Measurements from ENCODE around the gene NTM.

The NTM gene

DNA sequence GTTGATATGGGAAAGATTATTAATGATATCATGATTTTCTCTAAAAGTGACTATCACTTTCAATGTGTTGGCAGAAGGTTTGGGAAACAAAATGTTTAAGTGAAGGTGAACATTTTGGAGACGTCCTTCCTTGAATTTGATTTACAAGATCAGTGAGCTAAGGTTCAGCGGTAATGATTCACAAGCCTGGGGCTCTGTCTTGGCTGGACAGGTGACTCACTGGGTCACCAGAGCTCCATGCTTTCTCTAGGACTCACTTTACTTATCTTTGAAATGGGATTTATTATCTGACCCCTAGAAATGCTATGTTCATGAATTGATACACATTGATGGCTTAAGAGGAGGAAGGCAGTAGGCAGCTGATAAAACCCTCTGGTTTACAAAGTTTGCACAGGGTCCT, 437.5 kb downstream of the NTM start:
- DNase-seq = no peak

DNA sequence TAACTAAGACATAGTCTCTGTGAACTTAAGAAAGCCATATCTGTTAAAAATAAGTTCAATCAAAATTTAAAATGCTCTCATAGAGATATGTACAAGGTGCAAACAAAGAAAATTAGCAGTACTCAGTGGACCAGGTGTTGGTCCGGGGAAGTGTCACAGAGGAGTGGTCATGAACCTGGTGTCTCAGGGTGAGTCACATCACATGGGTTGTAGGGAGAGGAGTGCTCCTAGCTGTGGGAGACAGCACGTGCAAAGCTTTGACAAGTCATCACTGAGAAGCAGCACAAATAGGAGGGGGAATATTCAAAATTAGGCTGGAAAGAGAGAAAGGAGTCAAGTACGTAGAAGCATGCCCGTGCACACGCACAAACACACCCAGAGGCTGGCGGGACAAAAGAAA, 438.1 kb downstream of the NTM start:
- no peak for DNase-seq

DNA sequence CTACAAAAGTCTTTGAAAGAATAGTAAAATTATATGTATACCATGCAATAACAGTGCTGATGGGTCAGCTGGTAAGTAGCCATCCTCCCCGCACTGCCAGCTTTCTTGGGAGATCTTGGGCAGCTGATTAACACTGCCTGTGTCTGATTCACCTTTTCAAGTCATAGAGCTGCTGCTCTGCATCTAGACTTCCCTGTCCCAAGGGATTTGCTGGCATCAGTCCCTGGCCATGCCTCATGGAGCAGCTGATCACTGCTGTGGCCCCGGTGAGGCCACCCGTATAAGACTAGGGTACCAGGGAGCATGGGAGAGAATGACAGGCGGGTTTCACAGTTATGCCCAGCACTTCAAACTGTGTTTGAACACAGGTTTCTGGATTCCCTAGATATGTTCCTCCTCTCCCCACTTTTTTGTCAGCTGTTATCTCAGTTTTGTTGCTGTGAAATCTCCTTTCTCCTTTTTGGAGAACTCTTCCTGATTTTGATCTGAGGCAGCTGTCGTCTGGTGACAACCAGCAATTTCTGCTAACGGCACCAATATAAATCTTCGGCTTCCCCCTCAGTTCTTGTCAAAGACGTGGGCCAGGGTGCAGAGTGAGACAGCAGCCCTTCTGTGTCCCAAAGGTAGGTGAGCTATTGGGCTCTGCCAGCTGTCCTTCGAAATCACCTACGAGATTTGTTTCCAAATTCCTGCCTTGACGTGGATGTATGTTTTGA, 438.9 kb downstream of the NTM start:
- no peak for DNase-seq

DNA sequence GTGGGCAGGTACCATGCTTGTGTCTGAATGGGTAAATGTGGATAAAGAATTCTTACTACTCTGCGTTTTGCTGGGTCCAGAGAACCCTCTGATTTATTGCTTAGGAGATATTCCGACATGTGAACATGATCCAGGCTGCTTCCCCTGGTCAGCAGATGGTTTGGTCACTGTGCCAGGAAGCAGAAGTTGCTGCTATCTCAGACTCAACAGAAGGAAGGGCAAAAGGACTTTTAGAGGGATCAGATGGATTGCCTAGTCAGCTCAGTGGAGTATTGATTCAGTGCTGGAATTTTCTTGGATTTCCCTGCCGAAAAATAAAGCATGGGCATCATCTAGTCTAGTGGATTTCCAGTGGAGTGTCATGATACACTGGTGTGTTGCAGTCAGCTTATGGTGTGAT, 440.1 kb downstream of the NTM start:
- no peak for DNase-seq

DNA sequence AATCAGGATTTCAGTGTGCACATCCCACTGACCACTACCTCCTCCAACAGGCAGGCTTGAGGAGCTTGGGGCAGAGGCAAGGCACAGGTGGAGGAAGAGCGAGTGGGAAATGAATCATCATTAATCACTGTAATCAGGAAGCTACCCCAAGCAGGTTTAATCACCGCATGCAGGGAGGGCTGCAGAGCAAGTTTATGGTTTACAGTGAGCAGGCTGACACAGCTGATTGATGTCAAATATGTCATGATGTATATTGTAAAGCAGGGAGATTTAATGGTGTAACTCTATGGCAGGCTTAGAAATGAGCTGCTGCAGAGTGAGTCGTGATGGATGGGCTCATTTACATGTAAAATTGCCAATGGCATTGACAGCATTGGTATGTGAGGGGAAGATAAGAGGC, 441.0 kb downstream of the NTM start:
- no peak for DNase-seq

DNA sequence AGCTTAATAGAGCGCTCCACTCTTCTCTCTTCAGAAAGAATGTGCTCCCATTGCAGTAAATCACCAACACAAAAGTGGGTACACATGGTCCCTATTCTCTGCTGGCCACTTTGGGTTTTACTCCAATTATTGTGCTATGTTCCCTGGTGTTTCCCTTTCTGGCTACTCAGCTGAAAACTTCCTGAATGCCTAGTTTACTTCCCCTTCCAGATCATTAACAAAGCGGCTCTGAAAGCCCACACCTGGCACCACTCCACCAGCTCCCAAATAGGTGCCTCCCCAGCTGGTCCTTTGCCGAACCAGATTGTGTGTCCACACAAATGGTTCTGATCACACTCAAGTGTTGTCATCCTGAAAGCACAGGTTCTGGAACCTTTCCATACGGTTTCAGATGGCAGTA, 443.7 kb downstream of the NTM start:
- DNase-seq = no peak

DNA sequence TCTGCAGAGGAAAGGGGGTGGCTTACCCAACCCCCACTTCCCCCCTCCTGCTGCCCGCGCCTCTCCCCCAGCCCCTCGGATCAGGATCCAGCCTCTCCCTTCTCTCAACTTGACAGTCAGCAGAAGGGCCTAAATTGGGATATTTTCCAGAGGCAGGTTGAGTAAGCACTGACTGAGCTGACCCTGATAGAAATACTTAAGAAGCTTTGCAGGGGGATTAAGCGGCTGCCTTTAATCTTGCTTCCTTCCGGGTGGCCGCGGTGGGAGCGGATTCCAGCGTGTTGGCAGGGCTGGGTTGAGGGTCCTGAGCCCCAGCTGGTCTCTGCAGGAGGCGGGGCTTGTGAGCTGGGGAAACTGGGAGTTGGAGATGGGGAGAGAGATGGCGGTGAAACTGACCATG, 445.2 kb downstream of the NTM start:
- no peak for DNase-seq

DNA sequence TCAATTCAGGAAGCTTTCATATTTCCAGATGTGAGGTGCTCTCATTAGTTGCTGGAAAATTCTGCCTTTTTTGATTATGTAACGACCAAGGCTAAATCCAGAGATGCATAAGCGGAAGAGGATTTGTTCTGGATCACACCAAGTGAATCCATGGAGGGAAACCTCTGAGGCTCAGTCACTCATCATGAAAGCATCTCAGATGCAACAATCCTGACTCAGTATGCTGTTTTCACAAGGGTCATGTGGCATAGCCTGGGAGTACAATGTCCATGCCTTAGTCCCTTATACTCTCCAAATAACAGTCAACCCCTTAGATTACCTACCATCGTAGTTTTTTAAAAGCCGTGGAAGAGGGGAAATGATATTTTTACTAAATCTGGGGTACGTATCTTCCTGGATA, 445.6 kb downstream of the NTM start:
- no peak for DNase-seq

DNA sequence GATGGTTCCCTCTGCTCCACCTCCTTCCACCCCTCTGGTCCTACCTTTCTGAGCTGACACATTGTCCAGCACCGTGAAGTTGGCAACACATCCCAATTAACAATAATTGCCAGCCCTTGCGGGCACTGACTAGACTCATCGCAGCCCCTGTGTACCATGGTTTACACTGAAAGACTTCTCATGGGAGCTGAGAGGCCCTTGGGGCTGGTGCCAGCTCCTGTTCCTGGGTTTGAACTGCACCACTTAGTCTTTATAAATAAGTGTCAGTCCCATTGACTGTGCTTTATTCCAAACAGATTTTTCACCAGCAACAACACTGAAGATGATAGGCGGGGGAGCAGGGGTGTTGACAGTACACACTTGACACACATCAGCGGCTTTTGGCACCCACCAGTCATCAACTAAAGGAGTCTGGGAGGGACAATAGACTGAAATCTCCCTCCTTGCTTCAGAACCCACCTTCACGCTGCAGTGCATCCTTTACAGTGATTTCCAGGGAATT, 447.3 kb downstream of the NTM start:
- DNase-seq = no peak

DNA sequence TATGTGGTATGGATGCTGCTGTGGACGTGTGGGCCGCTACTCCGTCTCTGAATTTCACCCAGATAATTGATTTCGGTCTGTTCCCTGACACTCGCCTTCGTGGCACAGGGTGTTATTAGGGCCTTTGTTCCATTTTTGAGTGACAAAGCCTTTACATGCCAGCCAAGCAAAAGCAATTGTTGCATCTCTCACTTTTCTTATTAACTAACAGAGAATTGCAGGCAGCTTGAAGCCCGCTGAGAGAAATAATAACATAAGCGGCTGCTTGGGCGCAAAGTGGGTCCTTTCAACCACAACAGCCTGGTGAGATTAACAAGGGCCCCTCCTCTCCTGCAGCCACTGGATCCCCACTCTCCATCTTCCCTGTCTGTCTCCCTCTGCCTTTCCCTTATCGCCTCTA, 449.4 kb downstream of the NTM start:
- no peak for DNase-seq

DNA sequence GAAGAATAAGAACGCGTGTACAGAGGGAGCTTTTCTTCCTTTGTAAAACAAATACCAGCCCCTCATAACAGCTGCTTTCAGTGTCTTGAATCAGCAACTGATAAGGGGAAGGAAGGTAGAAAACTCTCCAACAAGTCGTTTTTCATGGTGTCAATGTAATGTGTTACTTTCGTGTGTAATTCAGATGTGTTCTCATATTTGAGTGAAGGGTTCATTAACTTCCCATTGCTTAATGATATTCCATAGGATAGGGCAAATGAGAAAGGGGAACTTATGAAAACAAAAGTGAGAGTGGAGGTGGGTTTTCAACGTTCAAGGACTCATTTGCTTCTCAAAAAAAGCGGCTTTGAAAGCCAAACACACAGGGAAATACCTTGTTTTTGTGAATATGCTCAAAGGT, 452.1 kb downstream of the NTM start:
- DNase-seq = no peak

DNA sequence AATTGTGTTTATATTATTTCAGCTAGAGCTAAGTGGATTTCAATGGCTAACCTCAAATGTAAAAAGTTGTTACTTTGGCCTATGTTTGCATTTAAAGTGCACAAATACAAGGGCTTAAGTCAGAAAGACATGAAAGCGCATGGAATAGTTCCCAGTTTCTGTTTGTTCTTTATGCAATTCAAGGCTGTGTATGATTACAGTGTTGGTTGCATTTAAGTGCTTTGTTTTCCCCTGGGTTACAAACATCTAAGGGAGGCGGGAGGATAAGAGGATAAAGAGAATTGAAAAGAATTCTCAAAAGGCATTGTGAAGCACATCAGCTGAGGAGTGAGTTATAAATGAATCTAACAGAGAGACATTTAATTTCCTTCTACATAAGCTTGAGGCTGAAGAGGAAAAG, 453.4 kb downstream of the NTM start:
- no peak for DNase-seq

DNA sequence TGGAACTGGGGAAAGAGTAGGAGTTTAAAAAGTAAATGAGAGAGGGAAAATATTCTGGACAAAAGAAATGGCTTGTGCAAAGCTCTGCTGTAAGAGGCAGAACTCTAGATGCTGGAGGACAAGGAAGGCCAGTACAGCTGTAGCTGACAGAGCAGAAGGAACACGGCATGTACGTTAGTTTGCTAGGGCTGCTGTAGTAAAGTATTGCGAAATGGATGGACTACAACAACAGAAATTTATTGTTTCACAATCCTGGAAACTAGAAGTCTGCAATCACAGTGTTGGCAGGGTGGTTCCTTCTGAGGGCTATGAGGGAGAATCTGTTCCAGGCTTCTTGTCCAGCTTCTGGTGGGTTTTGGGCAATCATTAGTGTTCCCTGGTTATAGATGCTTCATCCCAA, 454.4 kb downstream of the NTM start:
- DNase-seq = no peak

DNA sequence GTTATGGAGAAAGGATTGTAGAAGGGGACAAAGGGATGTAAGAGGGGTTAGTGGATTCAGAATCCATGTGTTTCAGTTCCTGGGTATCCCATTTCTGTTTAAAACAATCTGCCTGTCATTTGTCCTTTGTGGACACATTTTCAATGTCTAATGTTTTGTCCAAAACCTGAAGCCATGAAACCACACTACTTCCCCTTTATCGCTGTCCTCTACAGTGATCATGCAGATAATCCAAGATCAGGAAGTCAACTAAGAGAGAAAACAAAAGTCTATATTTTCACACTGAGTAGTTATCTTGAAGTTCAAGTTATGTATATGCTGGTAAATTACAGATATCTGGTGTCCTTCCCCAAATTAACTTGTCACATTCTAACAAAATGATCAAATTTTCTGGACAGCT, 457.0 kb downstream of the NTM start:
- DNase-seq = no peak

DNA sequence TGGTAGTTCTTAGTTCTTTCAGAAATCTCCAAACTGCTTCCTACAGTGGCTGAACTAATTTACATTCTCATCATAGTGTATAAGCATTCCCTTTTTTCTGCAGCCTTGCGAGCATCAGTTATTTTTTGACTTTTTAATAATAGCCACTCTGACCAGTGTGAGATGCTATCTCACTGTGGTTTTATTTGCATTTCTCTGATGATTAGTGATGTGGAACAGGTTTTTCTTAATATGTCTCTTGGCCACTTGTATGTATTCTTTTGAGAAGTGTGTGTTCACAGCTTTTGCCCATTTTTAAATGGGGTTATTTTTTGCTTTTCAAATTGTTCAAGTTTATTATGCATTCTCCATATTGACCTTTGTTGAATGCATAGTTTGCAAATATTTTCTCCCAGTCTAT, 459.3 kb downstream of the NTM start:
- DNase-seq = no peak

DNA sequence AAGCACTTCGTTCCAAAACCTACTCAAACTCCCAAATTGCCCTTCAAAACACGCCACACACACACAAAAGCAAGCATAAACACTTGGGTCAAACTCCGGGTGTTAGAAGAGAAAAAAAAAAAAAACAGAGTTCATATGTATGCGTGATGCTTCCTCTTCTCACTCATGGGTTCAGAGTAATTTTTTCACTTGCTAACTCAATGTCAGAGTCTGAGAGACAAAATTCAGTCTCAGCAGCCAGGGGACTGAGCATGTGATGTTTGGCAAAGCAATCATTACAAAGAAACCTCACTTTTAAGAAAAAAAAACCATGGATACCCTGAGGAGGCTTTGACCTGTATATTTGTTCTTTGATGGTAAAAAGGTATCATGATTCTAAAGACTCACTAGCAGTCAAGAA, 461.7 kb downstream of the NTM start:
- no peak for DNase-seq

DNA sequence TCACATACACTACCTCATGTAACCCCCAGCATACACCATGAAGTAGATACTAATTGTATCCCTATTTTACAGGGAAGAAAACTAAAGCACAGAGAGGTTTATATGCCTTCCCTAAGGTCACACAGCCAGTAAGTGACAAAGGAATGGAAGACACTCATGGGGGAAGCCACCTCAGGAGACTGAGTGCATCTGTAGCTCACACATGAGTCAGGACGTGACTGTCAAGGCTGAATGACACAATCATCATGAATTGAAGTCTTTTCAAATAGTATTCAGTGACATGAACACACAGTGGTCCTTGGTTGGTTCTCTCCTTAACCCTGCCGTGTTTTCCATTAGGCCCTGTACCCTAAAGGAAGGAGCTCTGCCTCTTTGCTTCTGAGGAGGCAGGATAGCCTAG, 463.0 kb downstream of the NTM start:
- no peak for DNase-seq

DNA sequence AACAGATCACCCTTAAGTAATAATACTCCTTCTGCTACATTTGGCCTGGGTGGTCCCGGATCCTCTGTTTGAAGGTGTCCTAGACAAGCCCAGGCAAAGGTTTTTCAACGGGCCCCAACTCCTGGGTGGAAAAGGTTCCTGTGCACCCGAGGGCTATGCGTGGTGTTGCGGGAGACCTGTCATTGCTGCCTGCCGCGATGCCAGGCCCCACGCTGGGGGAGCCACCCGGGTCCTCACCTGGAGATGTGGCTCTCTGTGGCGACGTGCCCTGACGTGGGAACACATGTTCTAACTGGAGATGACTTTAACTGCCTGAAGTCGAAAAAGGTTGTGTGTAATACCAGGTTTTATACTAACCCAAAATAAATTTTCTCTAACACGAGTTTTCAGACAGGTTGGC, 467.1 kb downstream of the NTM start:
- DNase-seq = no peak

DNA sequence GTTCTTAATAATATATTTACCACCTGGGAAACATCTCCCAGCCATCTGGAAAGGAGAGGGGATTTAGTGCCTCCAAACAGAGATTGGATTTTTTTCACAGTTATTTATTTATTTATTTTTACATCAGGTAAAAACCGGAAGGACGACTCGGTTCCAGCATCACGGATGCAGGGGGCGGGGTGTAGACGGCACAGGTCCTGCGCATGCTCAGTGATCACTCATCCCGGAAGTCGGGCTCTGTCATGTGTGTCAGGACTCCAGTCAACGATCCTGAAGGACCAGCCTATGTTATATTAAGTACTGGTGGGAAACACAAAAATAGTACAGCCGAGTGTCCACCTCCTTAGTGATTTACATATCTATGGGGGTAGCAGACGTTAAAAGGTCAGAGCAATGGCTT, 467.6 kb downstream of the NTM start:
- no peak for DNase-seq

DNA sequence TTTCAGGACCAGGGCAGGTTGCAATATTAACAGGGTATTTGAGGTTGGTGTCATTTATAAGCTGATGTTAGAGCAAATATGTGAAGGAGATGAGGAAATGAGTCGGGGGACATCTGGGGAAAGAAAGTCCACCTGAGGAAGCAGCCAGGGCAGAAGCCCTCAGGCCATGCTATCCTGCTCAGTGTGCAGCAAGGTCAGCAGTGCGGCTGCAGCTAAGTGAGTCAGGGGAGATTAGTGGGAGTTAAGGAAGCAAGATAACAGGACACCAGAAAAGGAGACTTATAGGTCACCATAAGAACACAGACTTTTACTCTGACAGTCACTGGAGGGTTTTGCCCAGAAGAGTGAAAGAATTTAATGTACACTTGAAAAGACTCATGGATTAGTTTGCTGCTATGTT, 468.9 kb downstream of the NTM start:
- no peak for DNase-seq

DNA sequence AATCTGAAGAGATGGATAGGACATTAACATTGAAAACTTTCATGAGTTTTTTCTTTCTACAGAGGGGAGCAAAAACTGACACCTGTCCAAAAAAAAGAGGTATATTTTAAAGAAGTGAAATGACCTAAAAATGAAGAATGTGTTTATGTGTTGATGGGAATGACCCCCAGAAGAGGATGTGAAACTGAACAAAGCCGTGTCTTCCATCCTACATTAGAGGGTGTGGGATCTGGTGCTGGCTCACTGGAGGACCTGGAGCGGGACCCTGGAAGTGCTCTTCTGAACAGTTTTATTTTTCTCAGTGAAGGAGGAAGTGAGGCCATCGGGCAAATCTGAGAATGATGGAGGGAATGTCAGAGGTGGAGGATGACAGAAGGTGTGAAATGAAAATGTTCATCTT, 470.1 kb downstream of the NTM start:
- no peak for DNase-seq

DNA sequence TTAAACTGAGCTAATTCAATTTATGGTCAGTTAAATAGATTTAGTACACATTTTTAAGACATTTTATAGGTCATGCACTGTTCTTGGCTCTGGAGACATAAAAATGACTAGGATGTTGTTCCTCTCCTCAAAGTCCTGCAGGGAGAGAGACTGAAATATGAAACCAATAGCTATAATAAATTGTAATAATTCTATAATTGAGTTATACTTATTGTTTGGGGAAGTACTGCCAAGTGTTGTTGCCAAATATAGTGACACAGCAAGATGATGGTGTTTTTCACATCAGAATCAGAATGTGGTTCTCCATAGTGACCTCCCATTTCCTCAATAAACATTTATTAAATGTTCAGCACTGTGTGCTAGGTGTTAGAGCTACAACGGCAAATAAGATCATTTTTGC, 470.6 kb downstream of the NTM start:
- DNase-seq = no peak

DNA sequence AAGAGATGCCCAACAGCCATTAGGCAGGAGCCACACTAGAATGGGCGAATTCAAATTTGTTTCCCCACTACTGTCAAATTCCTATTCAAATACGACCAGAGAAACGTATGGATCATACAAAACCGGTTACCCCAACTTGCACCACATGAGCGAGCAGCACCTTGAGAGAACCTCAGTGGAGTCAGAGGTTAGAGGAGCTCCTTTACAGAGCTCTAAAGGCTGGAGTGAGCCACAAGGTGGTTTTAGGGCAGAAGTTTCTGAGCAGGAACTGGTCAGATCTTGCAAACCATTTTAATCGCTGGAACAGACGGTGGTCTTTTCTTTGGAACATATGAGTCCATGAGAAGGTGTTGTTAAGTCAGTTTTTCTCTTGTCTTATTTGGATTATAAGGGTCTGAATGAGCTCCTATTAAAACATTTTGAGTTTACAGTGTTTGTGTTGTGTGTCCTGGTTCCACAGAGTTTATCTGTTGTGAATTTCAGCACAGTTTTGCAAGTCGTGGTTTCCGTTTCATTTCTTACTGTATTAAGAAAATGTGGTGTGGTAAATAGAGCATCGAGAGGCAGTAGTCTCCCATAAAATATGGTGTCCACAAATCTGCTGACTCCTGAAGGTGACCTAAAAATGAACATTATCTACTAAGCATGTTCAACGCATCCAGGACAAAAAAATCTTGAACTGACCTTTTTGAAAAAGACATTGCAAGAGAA, 471.7 kb downstream of the NTM start:
- DNase-seq = no peak

DNA sequence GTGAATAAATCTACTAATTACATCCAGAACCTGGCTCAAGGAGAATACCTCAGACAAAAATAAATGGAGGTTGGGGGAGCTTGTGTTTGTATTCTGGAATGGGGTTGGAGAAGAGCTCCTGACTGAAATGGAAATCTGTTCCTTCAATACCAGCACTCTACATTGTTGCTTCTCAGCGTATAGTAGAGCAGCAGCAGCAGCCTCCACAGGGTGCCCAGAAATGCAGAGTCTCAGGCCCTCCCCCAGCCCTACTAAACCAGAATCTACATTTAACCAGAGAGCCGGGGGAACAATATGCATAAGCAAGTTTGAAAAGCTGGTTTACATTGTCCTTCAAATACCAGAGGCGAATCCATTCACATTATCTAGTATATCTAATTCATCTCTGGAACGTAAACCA, 474.8 kb downstream of the NTM start:
- DNase-seq = no peak

DNA sequence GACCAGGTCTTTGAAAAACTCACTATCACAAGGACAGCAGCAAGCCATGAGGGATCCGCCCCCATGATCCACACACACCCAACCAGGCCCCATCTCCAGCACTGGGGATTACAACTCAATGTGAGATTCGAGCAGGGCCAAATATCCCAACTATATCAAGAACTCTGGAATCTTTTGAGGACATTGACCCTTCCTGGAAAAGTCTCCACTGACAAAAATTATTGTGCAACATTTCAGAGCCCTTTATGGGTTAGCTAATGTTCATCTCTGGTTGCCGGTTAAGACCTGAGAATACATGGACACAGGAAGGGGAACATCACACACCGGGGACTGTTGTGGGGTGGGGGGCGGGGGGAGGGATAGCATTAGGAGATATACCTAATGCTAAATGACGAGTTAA, 479.1 kb downstream of the NTM start:
- no peak for DNase-seq

All from activated T-cell treated with anti-CD3 and anti-CD28 coated beads, Interleukin-2, amount 50 U/mL, for 1 hour (primary cell).